NT2/D1 (cell line): Measurements from ENCODE around the gene FBLN1.

ENCODE experiments used
- DNase-seq: peaks from one replicate; pipeline ENCODE4 v3.0.0-alpha.2; 2011; ENCODE audit warnings: low read depth, low spot score
- H3K27me3 ChIP-seq: 2 replicates; pipeline ENCODE4 v1.6.0; 2011; ENCODE audit warnings: mild to moderate bottlenecking; ENCODE audit not compliant: insufficient read length, insufficient read depth
- H3K36me3 ChIP-seq: 2 replicates; pipeline ENCODE4 v1.6.1; 2011; ENCODE audit warnings: mild to moderate bottlenecking, low read length, mixed read lengths; ENCODE audit not compliant: insufficient read depth, insufficient read length
- H3K4me1 ChIP-seq: 2 replicates; pipeline ENCODE4 v1.5.1; 2011; ENCODE audit not compliant: insufficient read depth, insufficient read length
- H3K4me3 ChIP-seq: 2 replicates; pipeline ENCODE4 v1.5.1; 2011; ENCODE audit warnings: low read depth; ENCODE audit not compliant: insufficient read length
- H3K9ac ChIP-seq: 2 replicates; pipeline ENCODE4 v1.6.0; 2011; ENCODE audit warnings: low read depth; ENCODE audit not compliant: insufficient read length
- H3K9me3 ChIP-seq: 2 replicates; pipeline ENCODE4 v1.5.1; 2011; ENCODE audit warnings: mild to moderate bottlenecking, low read length; ENCODE audit not compliant: insufficient read depth
- SUZ12 ChIP-seq: IDR thresholded peaks from 2 replicates; pipeline ENCODE4 v1.6.1; 2011; ENCODE audit not compliant: insufficient read length, insufficient read depth; ENCODE audit errors: extremely low read depth
- YY1 ChIP-seq: IDR thresholded peaks from 2 replicates; pipeline ENCODE4 v1.6.1; 2011; ENCODE audit not compliant: insufficient read length, insufficient read depth
- ZNF274 ChIP-seq: IDR thresholded peaks from 2 replicates; pipeline ENCODE4 v1.6.1; 2011; ENCODE audit warnings: mild to moderate bottlenecking, low read depth, low read length

FBLN1 gene

DNA sequence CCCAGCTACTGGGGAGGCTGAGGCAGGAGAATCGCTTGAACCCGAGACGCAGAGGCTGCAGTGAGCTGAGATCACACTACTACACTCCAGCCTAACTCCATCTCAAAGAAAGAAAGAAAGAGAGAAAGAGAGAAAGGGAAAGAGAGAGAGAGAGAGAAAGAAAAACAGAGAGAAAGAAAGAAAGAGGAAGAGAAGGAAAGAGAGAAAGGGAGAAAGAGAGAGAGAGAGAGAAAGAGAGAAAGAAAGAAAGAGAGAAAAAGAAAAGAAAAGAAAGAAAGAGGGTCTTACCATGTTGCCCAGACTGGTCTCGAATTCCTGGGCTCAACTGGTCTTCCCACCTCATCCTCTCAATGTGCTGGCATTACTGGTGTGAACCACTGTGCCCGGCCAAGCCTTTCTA, 22.3 kb downstream of the FBLN1 start:
- Histone ChIP-seq H3K9me3 (no peaks in the 10 kb centered on the region), H3K27me3 (no peaks in the 10 kb centered on the region), H3K4me1 (peaks cover 13% of the 10 kb centered on the region), H3K36me3 (peaks cover 78% of the 10 kb centered on the region), H3K9ac (no peak overlapping the region), H3K4me3 (no peak overlapping the region)
- TF ChIP-seq ZNF274 (no peak), SUZ12 (no peak), YY1 (no peak)
- DNase-seq, result no peak

DNA sequence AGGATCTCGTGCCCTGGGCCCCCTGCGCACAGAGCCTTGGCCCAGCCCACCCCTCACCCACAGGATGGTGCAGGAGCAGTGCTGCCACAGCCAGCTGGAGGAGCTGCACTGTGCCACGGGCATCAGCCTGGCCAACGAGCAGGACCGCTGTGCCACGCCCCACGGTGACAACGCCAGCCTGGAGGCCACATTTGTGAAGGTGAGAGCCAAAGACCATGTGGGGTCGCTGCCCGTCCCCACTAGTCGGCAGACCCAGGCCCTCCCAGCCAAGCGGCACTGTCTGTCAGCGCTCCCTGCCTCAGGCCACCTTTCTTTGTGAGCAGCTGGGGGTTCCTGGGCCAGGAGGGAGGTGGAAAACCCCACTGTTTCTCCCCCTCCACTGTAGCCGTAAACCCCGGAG, 22.8 kb downstream of the FBLN1 start:
- Histone ChIP-seq H3K9me3 (no peaks in the 10 kb centered on the region), H3K27me3 (no peaks in the 10 kb centered on the region)

DNA sequence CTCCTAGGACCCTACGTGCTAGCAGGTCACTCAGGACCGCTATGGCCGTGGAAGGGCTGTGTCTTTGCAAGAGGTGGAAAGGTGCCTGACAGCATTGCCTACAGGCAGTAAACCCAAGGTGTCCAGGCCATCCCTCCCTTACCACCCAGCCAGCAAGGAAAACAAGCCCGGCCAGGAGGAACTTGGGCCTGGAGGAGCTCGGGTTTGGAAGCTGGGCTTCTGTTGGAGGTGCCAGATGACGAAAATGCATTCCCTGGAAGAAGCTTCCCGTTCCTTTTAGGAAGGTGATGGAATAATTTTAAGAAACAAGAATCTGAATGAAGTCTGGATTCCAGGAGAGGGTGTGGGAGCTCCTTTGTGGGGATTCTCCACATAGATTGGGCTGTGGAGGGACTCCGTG, 23.6 kb downstream of the FBLN1 start:
- TF ChIP-seq SUZ12 (no peak), ZNF274 (no peak), YY1 (no peak)
- H3K36me3 ChIP-seq, result peaks cover 79% of the 10 kb centered on the region
- no peaks in the 10 kb centered on the region for H3K9me3 ChIP-seq
- no peak overlapping the region for H3K9ac ChIP-seq
- peaks cover 12% of the 10 kb centered on the region for H3K4me1 ChIP-seq
- H3K27me3 ChIP-seq, result no peaks in the 10 kb centered on the region
- DNase-seq, result no peak
- H3K4me3 ChIP-seq, result no peak overlapping the region

More for the DNA sequence above, 22.8 kb downstream of the FBLN1 start:
- Histone ChIP-seq H3K9ac (no peak overlapping the region), H3K36me3 (peaks cover 78% of the 10 kb centered on the region), H3K4me1 (peaks cover 13% of the 10 kb centered on the region), H3K4me3 (no peak overlapping the region)
- no peak for DNase-seq
- no peak for TF ChIP-seq YY1
- TF ChIP-seq ZNF274, result no peak
- no peak for TF ChIP-seq SUZ12

GRCh38 chr22:45526768-45527360, 24.2 kb downstream of the FBLN1 start:
- Histone ChIP-seq H3K4me1 (peaks cover 10% of the 10 kb centered on the region), H3K9me3 (no peaks in the 10 kb centered on the region), H3K27me3 (no peaks in the 10 kb centered on the region), H3K9ac (no peak overlapping the region), H3K4me3 (no peak overlapping the region), H3K36me3 (peaks cover 81% of the 10 kb centered on the region)
- no peak for DNase-seq
- TF ChIP-seq ZNF274 (no peak), YY1 (no peak)

DNA sequence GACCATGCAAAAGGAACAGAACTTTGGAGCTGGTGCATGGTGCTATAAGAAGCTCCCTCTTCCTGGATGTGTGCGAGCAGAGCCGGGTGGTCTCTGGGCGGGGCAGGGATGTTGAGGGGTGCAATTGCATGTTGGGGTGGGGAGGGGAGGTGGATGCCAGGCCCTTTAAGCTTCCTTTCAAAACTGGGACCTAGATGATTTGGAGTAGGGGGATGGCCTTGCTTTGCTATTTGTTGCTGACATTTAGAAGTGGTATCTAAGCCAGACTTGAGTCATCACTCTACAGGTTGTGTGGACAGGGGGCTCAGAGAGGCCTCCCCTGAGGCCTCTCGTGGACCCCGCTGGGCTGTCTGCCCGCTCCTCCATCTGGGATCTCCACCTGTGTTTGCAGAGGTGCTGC, 24.8 kb downstream of the FBLN1 start:
- no peak for DNase-seq
- H3K36me3 ChIP-seq, result peaks cover 80% of the 10 kb centered on the region

DNA sequence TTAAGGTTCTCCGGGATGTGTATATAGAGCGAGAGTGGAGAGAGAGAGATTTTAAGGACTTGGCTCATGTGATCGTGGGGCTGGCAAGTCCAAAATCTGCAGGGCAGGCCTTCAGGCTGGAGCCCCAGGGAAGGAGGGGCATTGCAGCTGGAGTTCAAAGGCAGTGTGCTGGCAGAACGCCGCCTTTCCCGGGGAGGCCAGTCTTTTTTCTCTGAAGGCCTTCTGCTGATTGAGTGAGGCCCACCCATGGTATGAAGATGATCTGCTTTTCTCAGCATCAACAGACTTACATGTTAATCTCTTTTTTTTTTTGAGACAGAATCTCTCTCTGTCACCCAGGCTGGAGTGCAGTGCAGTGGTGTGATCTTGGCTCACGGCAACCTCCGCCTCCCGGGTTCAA, 25.4 kb downstream of the FBLN1 start:
- H3K36me3 ChIP-seq, result peaks cover 80% of the 10 kb centered on the region
- no peak overlapping the region for H3K4me3 ChIP-seq
- DNase-seq, result no peak
- H3K9ac ChIP-seq, result no peak overlapping the region
- H3K27me3 ChIP-seq, result no peaks in the 10 kb centered on the region
- no peaks in the 10 kb centered on the region for H3K9me3 ChIP-seq
- TF ChIP-seq SUZ12, result no peak
- TF ChIP-seq ZNF274, result no peak
- TF ChIP-seq YY1, result no peak
- peaks cover 8% of the 10 kb centered on the region for H3K4me1 ChIP-seq

More for the DNA sequence above, 24.8 kb downstream of the FBLN1 start:
- Histone ChIP-seq H3K27me3 (no peaks in the 10 kb centered on the region), H3K4me3 (no peak overlapping the region), H3K9me3 (no peaks in the 10 kb centered on the region), H3K4me1 (peaks cover 8% of the 10 kb centered on the region), H3K9ac (no peak overlapping the region)
- TF ChIP-seq YY1 (no peak), SUZ12 (no peak), ZNF274 (no peak)

DNA sequence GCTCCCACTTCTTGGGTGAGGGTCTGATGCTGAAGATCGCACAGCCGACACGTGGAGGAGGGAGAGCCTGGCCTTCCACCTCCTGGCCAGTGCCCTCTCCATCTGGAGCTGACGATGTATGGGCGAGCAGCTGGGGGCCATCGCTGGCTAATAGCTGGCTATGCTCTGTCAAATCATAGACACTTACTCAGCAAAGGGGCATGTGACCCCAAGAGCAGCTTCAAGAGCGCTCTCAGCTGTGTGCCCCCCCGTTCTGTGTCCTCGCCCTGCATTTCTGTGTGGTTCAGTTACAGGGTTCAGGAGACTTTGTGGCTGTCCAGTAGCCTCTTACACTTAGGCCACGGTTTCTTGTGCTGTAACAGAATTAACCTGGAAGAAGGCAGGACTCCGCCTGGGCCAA, 26.4 kb downstream of the FBLN1 start:
- no peaks in the 10 kb centered on the region for H3K9me3 ChIP-seq
- no peaks in the 10 kb centered on the region for H3K27me3 ChIP-seq
- H3K4me1 ChIP-seq, result peaks cover 8% of the 10 kb centered on the region
- H3K36me3 ChIP-seq, result peaks cover 81% of the 10 kb centered on the region
- no peak for DNase-seq
- TF ChIP-seq YY1 (no peak), ZNF274 (no peak), SUZ12 (no peak)
- no peak overlapping the region for H3K4me3 ChIP-seq
- no peak overlapping the region for H3K9ac ChIP-seq
